Lower leg skin (tissue), 3 donors: Measurements from ENCODE around the gene PEX11B.

Source experiments
- POLR2A ChIP-seq, 2 donors: fragments of 450-650 bp; IDR thresholded peaks; one replicate each; pipeline ENCODE4 v1.6.1; 2016 to 2017; ENCODE audit warnings: antibody characterized with exemption in 2 of 2, mild to moderate bottlenecking in 1 of 2, moderate library complexity in 1 of 2
- TF ChIP-seq, protein P1 (sequence below), 3 donors: fragments of 450-650 bp; IDR thresholded peaks; one replicate each; pipeline ENCODE4 v1.5.1; 2016; ENCODE audit warnings: antibody characterized with exemption in 3 of 3, mild to moderate bottlenecking in 3 of 3, moderate library complexity in 2 of 3

GRCh38 chr1:145967288-145967687, 48.8 kb upstream of the PEX11B start:
- TF ChIP-seq POLR2A (IDR thresholded peaks at IDR 0.05) = no peak
- TF ChIP-seq, protein P1, sequence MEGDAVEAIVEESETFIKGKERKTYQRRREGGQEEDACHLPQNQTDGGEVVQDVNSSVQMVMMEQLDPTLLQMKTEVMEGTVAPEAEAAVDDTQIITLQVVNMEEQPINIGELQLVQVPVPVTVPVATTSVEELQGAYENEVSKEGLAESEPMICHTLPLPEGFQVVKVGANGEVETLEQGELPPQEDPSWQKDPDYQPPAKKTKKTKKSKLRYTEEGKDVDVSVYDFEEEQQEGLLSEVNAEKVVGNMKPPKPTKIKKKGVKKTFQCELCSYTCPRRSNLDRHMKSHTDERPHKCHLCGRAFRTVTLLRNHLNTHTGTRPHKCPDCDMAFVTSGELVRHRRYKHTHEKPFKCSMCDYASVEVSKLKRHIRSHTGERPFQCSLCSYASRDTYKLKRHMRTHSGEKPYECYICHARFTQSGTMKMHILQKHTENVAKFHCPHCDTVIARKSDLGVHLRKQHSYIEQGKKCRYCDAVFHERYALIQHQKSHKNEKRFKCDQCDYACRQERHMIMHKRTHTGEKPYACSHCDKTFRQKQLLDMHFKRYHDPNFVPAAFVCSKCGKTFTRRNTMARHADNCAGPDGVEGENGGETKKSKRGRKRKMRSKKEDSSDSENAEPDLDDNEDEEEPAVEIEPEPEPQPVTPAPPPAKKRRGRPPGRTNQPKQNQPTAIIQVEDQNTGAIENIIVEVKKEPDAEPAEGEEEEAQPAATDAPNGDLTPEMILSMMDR (IDR thresholded peaks at IDR 0.05) = no peak
